Activated T-cell treated with anti-CD3 and anti-CD28 coated beads, Interleukin-2, amount 50 U/mL, for 24 hours (primary cell): Measurements from ENCODE around the gene LHPP.

Experiments
- DNase-seq: peaks from one replicate; pipeline ENCODE4 v3.0.0-alpha.2; 2020
- H3K27ac Mint-ChIP-seq: 2 replicates; pipeline ENCODE4 v1.8.0; 2020; ENCODE audit warnings: mild to moderate bottlenecking, mixed read lengths
- H3K27me3 Mint-ChIP-seq: 2 replicates; pipeline ENCODE4 v1.8.0; 2020; ENCODE audit warnings: mixed read lengths
- H3K36me3 Mint-ChIP-seq: 2 replicates; pipeline ENCODE4 v1.8.0; 2020; ENCODE audit warnings: low read depth, mixed read lengths
- H3K4me1 Mint-ChIP-seq: 2 replicates; pipeline ENCODE4 v1.8.0; 2020; ENCODE audit warnings: low read depth, mixed read lengths
- H3K4me3 Mint-ChIP-seq: 2 replicates; pipeline ENCODE4 v1.8.0; 2020; ENCODE audit warnings: mild to moderate bottlenecking, moderate library complexity, mixed read lengths
- H3K9me3 Mint-ChIP-seq: 2 replicates; pipeline ENCODE4 v1.8.0; 2020; ENCODE audit warnings: mixed read lengths

The LHPP gene

DNA sequence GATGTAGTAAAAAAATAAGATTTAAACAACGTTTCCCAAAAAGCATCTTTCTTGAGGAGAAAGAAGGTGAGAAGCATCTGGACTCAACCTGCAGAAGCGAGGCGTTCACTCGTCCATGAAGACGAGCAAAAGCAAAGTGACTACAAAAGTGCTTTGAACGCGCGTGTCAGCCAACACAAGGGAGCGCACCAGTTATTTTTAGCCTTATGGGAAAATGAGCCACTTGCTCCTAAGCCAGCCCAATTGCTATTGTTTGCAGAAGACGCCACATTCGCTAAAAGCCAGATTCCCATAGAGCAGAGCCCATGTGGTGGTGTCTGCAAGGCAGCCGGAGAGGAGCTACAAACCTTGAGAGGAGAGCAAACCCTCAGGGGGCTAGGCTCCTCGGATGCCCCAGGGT, 160.0 kb downstream of the LHPP start:
- H3K27me3 Mint-ChIP-seq, result no peaks in the 10 kb centered on the region
- no peaks in the 10 kb centered on the region for H3K9me3 Mint-ChIP-seq
- no peak overlapping the region for H3K27ac Mint-ChIP-seq
- H3K36me3 Mint-ChIP-seq, result peaks cover 28% of the 10 kb centered on the region
- DNase-seq, result no peak
- peaks cover 48% of the 10 kb centered on the region for H3K4me1 Mint-ChIP-seq
- H3K4me3 Mint-ChIP-seq, result no peak overlapping the region

DNA sequence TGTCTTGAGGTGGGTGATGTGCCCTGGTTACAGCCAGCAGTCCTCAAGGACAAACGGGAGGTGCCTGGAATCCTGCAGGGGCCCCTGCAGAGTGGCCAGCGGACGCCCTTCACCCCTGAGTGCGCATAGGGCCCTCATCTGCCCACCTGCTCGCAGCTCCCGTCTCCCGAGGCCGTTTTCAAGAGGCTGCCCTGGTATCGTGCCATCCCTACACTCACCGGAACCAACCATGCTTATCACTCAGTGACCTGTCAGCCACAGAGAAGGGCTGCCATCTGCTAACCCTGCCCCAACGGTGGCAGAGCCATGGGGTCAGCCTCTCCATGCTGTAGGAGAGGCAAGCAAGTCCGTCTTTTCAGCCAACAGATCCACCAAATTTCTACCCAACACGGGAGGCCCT, 160.5 kb downstream of the LHPP start:
- no peaks in the 10 kb centered on the region for H3K27me3 Mint-ChIP-seq
- no peak overlapping the region for H3K4me3 Mint-ChIP-seq
- H3K36me3 Mint-ChIP-seq, result peaks cover 25% of the 10 kb centered on the region
- no peaks in the 10 kb centered on the region for H3K9me3 Mint-ChIP-seq
- H3K27ac Mint-ChIP-seq, result no peak overlapping the region
- no peak for DNase-seq
- H3K4me1 Mint-ChIP-seq, result peaks cover 50% of the 10 kb centered on the region

GRCh38 chr10:124622866-124623536, 161.4 kb downstream of the LHPP start:
- Mint-ChIP-seq H3K4me3 (no peak overlapping the region), H3K36me3 (peaks cover 22% of the 10 kb centered on the region), H3K4me1 (peaks cover 55% of the 10 kb centered on the region), H3K27ac (no peak overlapping the region), H3K9me3 (no peaks in the 10 kb centered on the region), H3K27me3 (no peaks in the 10 kb centered on the region)
- DNase-seq, result no peak

DNA sequence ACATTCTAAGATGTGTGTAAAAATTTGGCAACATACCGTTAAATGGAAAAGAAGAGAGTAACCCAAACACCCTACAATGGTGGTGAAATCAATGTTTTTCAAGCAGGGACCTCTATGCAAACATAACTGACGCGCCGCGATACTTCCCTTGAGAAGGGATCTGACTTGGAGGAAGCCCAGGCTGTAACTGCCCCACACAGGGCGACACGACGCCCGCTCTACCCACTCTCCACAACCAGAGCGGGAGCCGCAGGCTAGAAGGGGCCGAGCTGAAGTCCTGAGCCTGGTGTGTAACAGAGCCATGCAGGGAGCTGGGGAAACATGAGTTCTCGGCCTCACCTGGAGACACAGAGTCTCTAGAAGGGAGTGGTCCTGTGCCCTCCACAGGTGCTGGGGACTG, 162.4 kb downstream of the LHPP start:
- no peak overlapping the region for H3K27ac Mint-ChIP-seq

DNA sequence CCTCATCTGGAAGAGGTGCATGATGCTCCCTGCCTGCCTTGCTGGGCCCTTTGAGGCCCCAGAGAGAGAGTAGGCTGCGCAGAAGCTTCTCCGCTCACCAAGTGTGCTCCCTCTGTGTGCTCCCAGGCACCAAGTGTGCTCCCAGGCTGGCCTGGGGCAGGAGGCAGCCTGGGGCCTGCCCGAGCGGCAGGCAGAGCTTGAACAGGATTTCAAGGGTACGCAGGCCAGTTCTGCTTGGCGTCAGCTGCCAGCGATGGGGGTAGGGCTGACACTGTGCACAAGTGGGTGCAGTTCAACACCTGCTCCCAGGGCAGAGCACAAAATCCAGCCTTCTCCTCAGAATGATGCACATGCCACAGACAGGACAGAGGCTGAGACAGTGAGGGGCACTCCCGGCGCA, 162.8 kb downstream of the LHPP start:
- no peaks in the 10 kb centered on the region for H3K9me3 Mint-ChIP-seq
- H3K27me3 Mint-ChIP-seq, result no peaks in the 10 kb centered on the region
- H3K4me3 Mint-ChIP-seq, result no peak overlapping the region
- peaks cover 52% of the 10 kb centered on the region for H3K4me1 Mint-ChIP-seq
- peaks cover 23% of the 10 kb centered on the region for H3K36me3 Mint-ChIP-seq
- H3K27ac Mint-ChIP-seq, result peak overlapping the region; percentile 11
- no peak for DNase-seq

More for the DNA sequence above, 162.4 kb downstream of the LHPP start:
- DNase-seq, result no peak
- no peaks in the 10 kb centered on the region for H3K27me3 Mint-ChIP-seq
- H3K4me1 Mint-ChIP-seq, result peaks cover 52% of the 10 kb centered on the region
- H3K4me3 Mint-ChIP-seq, result no peak overlapping the region
- peaks cover 19% of the 10 kb centered on the region for H3K36me3 Mint-ChIP-seq
- H3K9me3 Mint-ChIP-seq, result no peaks in the 10 kb centered on the region

- Mint-ChIP-seq H3K4me3 (no peak overlapping the region), H3K27ac (peak overlapping the region; percentile 11), H3K4me1 (peaks cover 49% of the 10 kb centered on the region), H3K27me3 (no peaks in the 10 kb centered on the region), H3K9me3 (no peaks in the 10 kb centered on the region), H3K36me3 (peaks cover 23% of the 10 kb centered on the region)
- DNase-seq, result no peak
Measured at GRCh38 chr10:124624895-124625294, 163.3 kb downstream of the LHPP start.

- DNase-seq, result no peak
- Mint-ChIP-seq H3K27me3 (no peaks in the 10 kb centered on the region), H3K9me3 (no peaks in the 10 kb centered on the region), H3K27ac (no peak overlapping the region), H3K36me3 (peaks cover 23% of the 10 kb centered on the region), H3K4me3 (no peak overlapping the region), H3K4me1 (peaks cover 45% of the 10 kb centered on the region)
Measured at GRCh38 chr10:124625831-124626238, 164.2 kb downstream of the LHPP start.

GRCh38 chr10:124626759-124627380, 165.2 kb downstream of the LHPP start:
- peaks cover 50% of the 10 kb centered on the region for H3K4me1 Mint-ChIP-seq
- DNase-seq, result peak; percentile 71
- no peaks in the 10 kb centered on the region for H3K27me3 Mint-ChIP-seq
- H3K36me3 Mint-ChIP-seq, result peaks cover 16% of the 10 kb centered on the region
- no peaks in the 10 kb centered on the region for H3K9me3 Mint-ChIP-seq
- peak overlapping the region; percentile 18 for H3K4me3 Mint-ChIP-seq
- H3K27ac Mint-ChIP-seq, result peak overlapping the region; percentile 59

DNA sequence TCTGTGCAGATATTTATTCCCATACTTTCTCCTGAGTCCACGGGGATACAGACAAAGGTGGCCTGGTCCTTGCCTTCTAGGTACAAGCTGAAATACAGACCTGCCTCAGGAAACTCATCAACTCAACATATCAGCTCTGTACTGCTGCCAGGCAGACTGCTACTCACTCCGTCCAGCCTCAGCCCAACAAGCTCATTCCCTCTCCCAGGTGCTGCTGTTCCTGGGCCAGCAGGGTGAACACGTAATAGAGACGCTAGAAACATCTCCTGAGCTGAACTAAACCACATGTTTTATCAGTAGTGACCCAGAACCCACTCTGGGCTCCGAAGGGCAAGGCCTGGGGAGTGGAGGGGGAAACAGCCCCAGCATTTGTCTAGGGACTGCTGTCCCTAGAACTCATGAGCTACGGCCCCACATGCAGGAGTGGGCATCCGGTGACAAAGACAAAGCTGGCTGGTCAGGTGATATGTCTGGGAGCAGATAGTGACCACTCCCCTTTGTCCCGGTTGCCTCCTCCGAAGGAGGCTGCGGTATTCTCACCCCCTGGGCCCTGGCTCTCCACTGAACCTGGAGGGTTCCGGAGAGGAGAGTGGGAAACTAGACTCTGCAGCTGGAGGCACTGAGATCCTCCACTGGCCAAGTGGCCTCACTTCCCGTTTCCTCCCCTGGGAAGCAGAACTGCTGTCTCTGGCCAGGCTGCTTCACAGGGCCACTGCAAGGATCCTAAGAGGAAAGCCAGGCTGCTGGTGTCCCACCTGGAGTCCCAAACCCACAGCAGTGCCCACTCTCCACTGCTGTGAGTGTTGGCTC, 166.4 kb downstream of the LHPP start:
- Mint-ChIP-seq H3K27me3 (no peaks in the 10 kb centered on the region), H3K4me1 (peaks cover 55% of the 10 kb centered on the region), H3K9me3 (no peaks in the 10 kb centered on the region), H3K4me3 (no peak overlapping the region), H3K27ac (peak overlapping the region; percentile 3), H3K36me3 (peaks cover 12% of the 10 kb centered on the region)
- no peak for DNase-seq

- Mint-ChIP-seq H3K27ac (no peak overlapping the region), H3K4me3 (no peak overlapping the region), H3K9me3 (peaks cover 2% of the 10 kb centered on the region), H3K4me1 (peaks cover 60% of the 10 kb centered on the region), H3K27me3 (no peaks in the 10 kb centered on the region), H3K36me3 (peaks cover 11% of the 10 kb centered on the region)
- no peak for DNase-seq
Measured at GRCh38 chr10:124628676-124629021, 167.0 kb downstream of the LHPP start.

DNA sequence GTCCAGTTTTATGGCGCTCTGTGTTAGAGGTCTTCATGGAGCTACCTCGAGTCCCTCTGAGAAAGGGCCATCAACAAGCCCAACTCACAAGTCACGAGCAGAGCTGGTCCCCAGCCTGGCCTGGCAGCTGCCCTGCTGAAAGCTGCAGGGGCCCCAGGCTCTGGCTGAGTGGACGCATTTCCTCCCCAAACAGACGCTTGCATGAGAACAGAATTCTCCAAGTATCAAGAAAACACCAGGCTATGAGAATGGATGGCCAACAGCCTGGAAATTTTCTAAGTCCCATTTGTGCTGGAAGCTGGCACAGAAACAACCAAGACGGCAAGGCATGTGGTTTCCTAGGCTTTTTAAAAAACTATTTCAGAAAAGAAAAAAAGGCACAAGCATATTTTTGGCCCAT, 167.8 kb downstream of the LHPP start:
- DNase-seq, result no peak
- H3K27ac Mint-ChIP-seq, result peak overlapping the region; percentile 12
- H3K36me3 Mint-ChIP-seq, result peaks cover 16% of the 10 kb centered on the region
- peaks cover 60% of the 10 kb centered on the region for H3K4me1 Mint-ChIP-seq
- peaks cover 9% of the 10 kb centered on the region for H3K9me3 Mint-ChIP-seq
- no peaks in the 10 kb centered on the region for H3K27me3 Mint-ChIP-seq
- H3K4me3 Mint-ChIP-seq, result no peak overlapping the region

DNA sequence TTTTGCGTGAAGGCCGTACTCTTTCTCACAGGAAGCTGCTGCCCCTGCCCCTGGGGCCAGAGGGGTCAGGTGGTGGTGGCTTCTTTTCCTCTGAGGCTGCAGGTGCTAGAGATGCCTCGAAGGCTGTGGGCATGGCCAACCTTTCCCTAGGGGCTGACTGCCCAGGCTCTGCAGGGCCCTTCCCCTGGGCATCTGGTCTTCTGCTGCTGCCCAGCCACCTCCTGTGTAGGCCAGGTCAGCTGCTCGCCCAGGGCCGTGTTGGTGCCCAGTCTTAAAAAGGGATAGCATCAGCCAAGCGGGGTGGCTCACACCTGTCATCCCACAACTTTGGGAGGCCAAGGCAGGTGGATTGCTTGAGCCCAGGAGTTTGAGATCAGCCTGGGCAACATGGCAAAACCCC, 168.2 kb downstream of the LHPP start:
- no peak for DNase-seq
- no peaks in the 10 kb centered on the region for H3K27me3 Mint-ChIP-seq
- peaks cover 57% of the 10 kb centered on the region for H3K4me1 Mint-ChIP-seq
- no peak overlapping the region for H3K27ac Mint-ChIP-seq
- H3K4me3 Mint-ChIP-seq, result no peak overlapping the region
- H3K9me3 Mint-ChIP-seq, result peaks cover 13% of the 10 kb centered on the region
- H3K36me3 Mint-ChIP-seq, result peaks cover 19% of the 10 kb centered on the region

DNA sequence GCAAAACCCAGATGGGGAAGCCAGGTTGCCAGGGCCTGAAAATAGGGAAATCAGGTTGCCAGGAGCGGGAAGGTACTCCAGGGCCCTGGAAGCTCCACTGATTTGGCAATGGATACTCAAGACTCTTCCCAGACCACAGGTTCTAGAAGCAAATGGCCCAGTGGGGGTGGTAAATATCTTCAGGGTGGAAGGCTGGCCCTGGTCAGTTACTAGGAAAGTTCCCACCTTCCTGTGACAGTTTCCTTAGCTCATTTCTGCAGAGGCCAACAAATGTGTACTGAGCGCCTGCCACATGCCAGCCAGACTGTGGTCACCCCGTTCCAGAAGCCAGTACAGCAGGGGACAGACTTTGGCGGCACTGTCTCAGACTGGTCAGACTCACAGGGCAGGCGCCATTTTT, 168.9 kb downstream of the LHPP start:
- Mint-ChIP-seq H3K27ac (no peak overlapping the region), H3K4me3 (no peak overlapping the region), H3K9me3 (peaks cover 13% of the 10 kb centered on the region), H3K27me3 (no peaks in the 10 kb centered on the region), H3K36me3 (peaks cover 20% of the 10 kb centered on the region), H3K4me1 (peaks cover 54% of the 10 kb centered on the region)
- no peak for DNase-seq

- H3K27ac Mint-ChIP-seq, result peak overlapping the region; percentile 18
- no peaks in the 10 kb centered on the region for H3K27me3 Mint-ChIP-seq
- DNase-seq, result peak; percentile 63
- H3K9me3 Mint-ChIP-seq, result peaks cover 13% of the 10 kb centered on the region
- H3K4me1 Mint-ChIP-seq, result peaks cover 54% of the 10 kb centered on the region
- H3K4me3 Mint-ChIP-seq, result no peak overlapping the region
- peaks cover 20% of the 10 kb centered on the region for H3K36me3 Mint-ChIP-seq
Measured at GRCh38 chr10:124632064-124632531, 170.5 kb downstream of the LHPP start.

DNA sequence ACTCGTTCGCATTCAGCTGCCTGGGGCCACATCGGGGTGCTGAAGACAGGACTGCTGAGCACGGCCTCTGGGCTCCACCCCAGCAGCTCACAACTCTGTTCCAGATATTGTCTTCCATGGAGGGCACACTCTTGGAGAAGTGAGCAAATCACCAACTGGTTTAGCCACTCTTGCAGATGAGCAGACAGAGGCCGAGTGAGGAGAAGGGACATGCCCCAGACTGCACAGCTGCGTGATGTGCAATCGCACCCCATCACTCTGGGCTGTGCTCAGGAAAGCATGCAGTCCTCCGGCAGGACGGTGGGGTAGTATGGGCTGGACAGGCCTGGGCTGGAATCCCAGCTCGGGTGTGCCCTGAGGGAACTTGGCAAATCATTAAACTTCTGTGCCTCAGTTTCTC, 170.9 kb downstream of the LHPP start:
- no peak for DNase-seq
- Mint-ChIP-seq H3K27me3 (no peaks in the 10 kb centered on the region), H3K9me3 (peaks cover 13% of the 10 kb centered on the region), H3K4me3 (no peak overlapping the region), H3K27ac (no peak overlapping the region), H3K4me1 (peaks cover 54% of the 10 kb centered on the region), H3K36me3 (peaks cover 20% of the 10 kb centered on the region)
